Trophoblast cell (in vitro differentiated cells and primary cell): ENCODE data around the gene HS6ST1.
A peak's percentile ranks its signal among the peaks of the same experiment; 100 is the strongest.

Experiments used
- DNase-seq, 2 donors: peaks; one replicate each; pipeline ENCODE4 v3.0.0-alpha.2; 2016
- H2AFZ ChIP-seq: 2 replicates; pipeline ENCODE4 v1.6.1; 2013; ENCODE audit warnings: low read length, moderate library complexity, mild to moderate bottlenecking; ENCODE audit not compliant: insufficient read depth, poor library complexity
- H2AK5ac ChIP-seq: 2 replicates; pipeline ENCODE4 v1.6.1; 2013; ENCODE audit warnings: mild to moderate bottlenecking, low read length
- H2BK120ac ChIP-seq: 2 replicates; pipeline ENCODE4 v1.6.1; 2013; ENCODE audit warnings: low read length, mild to moderate bottlenecking, moderate library complexity; ENCODE audit not compliant: insufficient read depth, poor library complexity
- H2BK12ac ChIP-seq: 2 replicates; pipeline ENCODE4 v1.6.1; 2013; ENCODE audit warnings: mild to moderate bottlenecking, low read length, moderate library complexity
- H2BK5ac ChIP-seq: 2 replicates; pipeline ENCODE4 v1.6.1; 2013; ENCODE audit warnings: low read length, low read depth, moderate library complexity, mild to moderate bottlenecking; ENCODE audit not compliant: poor library complexity
- H3K14ac ChIP-seq: 2 replicates; pipeline ENCODE4 v1.6.1; 2013; ENCODE audit warnings: mild to moderate bottlenecking, low read length
- H3K18ac ChIP-seq: 2 replicates; pipeline ENCODE4 v1.6.1; 2013; ENCODE audit warnings: mild to moderate bottlenecking, low read length
- H3K23ac ChIP-seq: 2 replicates; pipeline ENCODE4 v1.6.1; 2013; ENCODE audit warnings: low read length
- H3K27ac ChIP-seq: 2 replicates; pipeline ENCODE4 v1.5.1; 2013; ENCODE audit warnings: low read depth, mild to moderate bottlenecking, inconsistent platforms, low read length, moderate library complexity
- H3K27me3 ChIP-seq: 2 replicates; pipeline ENCODE4 v1.6.1; 2013; ENCODE audit warnings: inconsistent platforms, mild to moderate bottlenecking, low read length, moderate library complexity; ENCODE audit not compliant: insufficient read depth
- H3K36me3 ChIP-seq, 2 experiments: 1 replicate in 1 of 2; 2 replicates in 1 of 2; pipeline ENCODE4 v1.6.1; 2013; ENCODE audit warnings: low read length in 2 of 2, mild to moderate bottlenecking in 2 of 2, moderate library complexity in 1 of 2; ENCODE audit not compliant: insufficient read depth in 2 of 2, control insufficient read depth in 1 of 2
- H3K4ac ChIP-seq: 2 replicates; pipeline ENCODE4 v1.6.1; 2013; ENCODE audit warnings: low read depth, mild to moderate bottlenecking, low read length, moderate library complexity
- H3K4me1 ChIP-seq, 2 experiments: 1 replicate in 1 of 2; 2 replicates in 1 of 2; pipeline ENCODE4 v1.6.1; 2013; ENCODE audit warnings: low read length in 2 of 2, mild to moderate bottlenecking in 2 of 2, moderate library complexity in 1 of 2; ENCODE audit not compliant: insufficient read depth in 2 of 2, control insufficient read depth in 1 of 2
- H3K4me2 ChIP-seq: 2 replicates; pipeline ENCODE4 v1.6.1; 2013; ENCODE audit warnings: inconsistent platforms, mild to moderate bottlenecking, low read length, moderate library complexity
- H3K4me3 ChIP-seq: 2 replicates; pipeline ENCODE4 v1.5.1; 2013; ENCODE audit warnings: mild to moderate bottlenecking, low read depth, low read length, inconsistent platforms
- H3K79me1 ChIP-seq: one replicate; pipeline ENCODE4 v1.6.1; 2013; ENCODE audit warnings: low read length
- H3K79me2 ChIP-seq: 2 replicates; pipeline ENCODE4 v1.6.1; 2013; ENCODE audit warnings: low read length, mild to moderate bottlenecking; ENCODE audit not compliant: control insufficient read depth, insufficient read depth, poor library complexity
- H3K9ac ChIP-seq: 2 replicates; pipeline ENCODE4 v1.6.1; 2013; ENCODE audit warnings: mild to moderate bottlenecking, low read length
- H3K9me3 ChIP-seq: 2 replicates; pipeline ENCODE4 v1.6.1; 2013; ENCODE audit warnings: low read depth, mild to moderate bottlenecking, control low read depth, inconsistent platforms, low read length; ENCODE audit not compliant: insufficient read depth
- H4K12ac ChIP-seq: 2 replicates; pipeline ENCODE4 v1.6.1; 2013; ENCODE audit warnings: low read depth, mild to moderate bottlenecking, low read length, moderate library complexity
- H4K8ac ChIP-seq: 2 replicates; pipeline ENCODE4 v1.6.1; 2013; ENCODE audit warnings: low read depth, mild to moderate bottlenecking, low read length, moderate library complexity
- H4K91ac ChIP-seq: one replicate; pipeline ENCODE4 v1.6.1; 2013; ENCODE audit warnings: low read depth, mild to moderate bottlenecking, low read length, moderate library complexity
- WGBS: extraction: QIAGEN DNeasy Blood & Tissue Kit; methylation state at CpG from one replicate; pipeline ENCODE4 v1.1.7; 2013; ENCODE audit warnings: missing lambda C conversion rate; ENCODE audit not compliant: insufficient read length, insufficient coverage; ENCODE audit errors: extremely low coverage; 5-methylcytosine and 5-hydroxymethylcytosine counted together

Gene HS6ST1

DNA sequence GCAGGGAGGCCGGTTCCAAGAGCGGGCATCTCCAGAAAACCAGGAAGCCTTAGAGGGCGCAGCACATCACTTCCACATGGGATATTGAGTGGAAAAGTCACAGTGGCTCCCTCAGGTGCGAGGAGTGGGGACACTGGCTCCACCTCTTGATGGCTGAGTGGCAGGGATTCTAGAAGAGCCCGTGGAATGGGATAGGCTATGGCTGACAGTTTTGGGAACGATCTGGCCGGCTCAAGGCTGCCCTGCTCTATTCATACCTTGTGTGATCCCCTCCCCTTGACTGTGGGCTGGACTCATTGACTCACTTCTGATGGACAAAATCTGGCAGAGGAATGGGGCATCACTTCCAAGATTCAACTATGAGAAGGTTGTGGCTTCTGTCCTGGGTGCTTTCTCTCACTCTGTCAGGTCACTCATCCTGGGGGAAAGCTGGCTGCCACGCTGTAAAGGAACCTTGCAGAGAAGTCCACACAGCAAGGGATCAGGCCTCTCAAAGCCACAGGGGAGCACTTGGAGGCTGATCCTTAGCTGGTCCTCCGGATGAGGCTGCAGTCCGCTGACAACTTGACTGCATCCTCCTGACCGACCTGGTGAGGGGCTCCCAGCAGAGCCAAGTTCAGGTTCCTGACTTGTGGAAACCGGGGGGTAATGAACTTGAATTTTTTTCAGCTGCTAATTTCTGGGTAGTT, 46.7 kb upstream of the HS6ST1 start:
- Histone ChIP-seq H3K79me1 (peaks cover 48% of the 10 kb centered on the region), H3K4me3 (no peak overlapping the region), H2AFZ (no peak overlapping the region), H2BK5ac (no peak overlapping the region), H3K27me3 (no peaks in the 10 kb centered on the region), H3K27ac (no peak overlapping the region), H2BK12ac (peak overlapping the region; percentile 91), H3K9me3 (peaks cover 2% of the 10 kb centered on the region), H4K8ac (no peak overlapping the region), H3K4ac (no peak overlapping the region), H4K91ac (peak overlapping the region; percentile 87), H3K9ac (no peak overlapping the region), H3K18ac (no peak overlapping the region), H4K12ac (no peak overlapping the region), H2AK5ac (peak overlapping the region; percentile 41), H3K79me2 (peaks cover 9% of the 10 kb centered on the region), H3K23ac (no peak overlapping the region), H3K36me3 (no peaks in the 10 kb centered on the region), H3K4me2 (no peak overlapping the region), H2BK120ac (peak overlapping the region; percentile 57), H3K4me1 (peaks cover 43% of the 10 kb centered on the region in 2 experiments), H3K14ac (peak overlapping the region; percentile 18)
- WGBS: no CpG with 5 or more reads among the region's 12 CpGs
- DNase-seq: no peak

DNA sequence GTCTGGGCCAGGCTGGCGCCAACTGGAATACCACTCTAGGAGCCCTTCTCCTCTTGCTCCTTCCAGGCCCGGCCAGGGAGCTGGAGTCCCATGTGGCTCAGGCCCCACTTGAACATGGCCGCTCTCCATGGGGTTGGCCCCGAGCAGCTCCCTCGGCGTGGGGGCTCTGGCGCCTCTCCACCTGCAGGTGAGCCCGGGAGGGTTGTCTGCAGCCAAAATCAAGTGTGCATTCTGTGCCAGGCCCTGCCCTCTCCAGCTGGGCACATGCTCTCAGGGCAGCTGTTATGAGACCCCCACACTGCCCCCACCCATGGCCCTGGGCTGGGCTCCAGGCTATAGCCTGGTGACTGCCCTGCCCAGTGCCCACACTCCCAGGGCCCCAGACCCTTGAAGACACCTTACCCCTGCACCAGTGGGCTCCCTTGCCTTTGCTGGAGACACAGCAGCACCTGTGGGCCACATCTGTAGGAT, 45.8 kb upstream of the HS6ST1 start:
- no peak overlapping the region for H4K12ac ChIP-seq
- peak overlapping the region; percentile 57 for H2BK120ac ChIP-seq
- H3K79me1 ChIP-seq: peaks cover 43% of the 10 kb centered on the region
- peak overlapping the region; percentile 46 for H2BK5ac ChIP-seq
- H3K4ac ChIP-seq: no peak overlapping the region
- peak overlapping the region; percentile 94 for H2AK5ac ChIP-seq
- WGBS: no CpG with 5 or more reads among the region's 8 CpGs
- H3K9ac ChIP-seq: no peak overlapping the region
- H4K8ac ChIP-seq: no peak overlapping the region
- H4K91ac ChIP-seq: peak overlapping the region; percentile 87
- peaks cover 34% of the 10 kb centered on the region in 2 experiments for H3K4me1 ChIP-seq
- no peaks in the 10 kb centered on the region for H3K27me3 ChIP-seq
- peak overlapping the region; percentile 18 for H3K14ac ChIP-seq
- H2AFZ ChIP-seq: no peak overlapping the region
- H3K27ac ChIP-seq: no peak overlapping the region
- DNase-seq: no peak
- peaks cover 2% of the 10 kb centered on the region for H3K9me3 ChIP-seq
- H3K4me2 ChIP-seq: no peak overlapping the region
- peaks cover 9% of the 10 kb centered on the region for H3K79me2 ChIP-seq
- H3K18ac ChIP-seq: peak overlapping the region; percentile 39
- no peak overlapping the region for H3K4me3 ChIP-seq
- H3K23ac ChIP-seq: no peak overlapping the region
- H2BK12ac ChIP-seq: peak overlapping the region; percentile 91
- no peaks in the 10 kb centered on the region for H3K36me3 ChIP-seq

DNA sequence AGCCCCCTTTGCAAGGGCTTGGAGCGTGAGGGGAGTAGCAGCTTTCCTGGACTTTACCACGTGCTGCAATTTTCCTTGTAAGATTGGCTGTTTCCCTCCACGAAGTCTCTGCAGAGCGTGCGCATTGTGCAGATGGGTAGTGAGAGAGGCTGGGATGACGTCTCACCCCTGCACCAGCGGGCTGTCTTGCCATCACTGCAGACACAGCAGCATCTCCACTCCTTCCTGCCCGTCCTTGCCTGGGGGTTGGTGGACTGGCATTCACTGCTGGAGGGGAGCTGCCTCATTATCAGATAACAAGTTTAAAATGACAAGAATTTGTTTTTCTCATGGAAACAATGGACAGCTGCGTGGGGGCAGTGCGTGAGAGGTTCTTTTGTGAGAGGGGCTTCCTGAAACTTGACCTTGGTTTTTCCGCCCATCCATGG, 45.3 kb upstream of the HS6ST1 start:
- H3K27me3 ChIP-seq: no peaks in the 10 kb centered on the region
- H4K8ac ChIP-seq: peak overlapping the region; percentile 8
- H2AK5ac ChIP-seq: peak overlapping the region; percentile 5
- no peak overlapping the region for H2AFZ ChIP-seq
- H3K4me2 ChIP-seq: no peak overlapping the region
- peak overlapping the region; percentile 87 for H4K91ac ChIP-seq
- WGBS: no CpG with 5 or more reads among the region's 11 CpGs
- H3K36me3 ChIP-seq: no peaks in the 10 kb centered on the region
- H3K9me3 ChIP-seq: peaks cover 2% of the 10 kb centered on the region
- peaks cover 9% of the 10 kb centered on the region for H3K79me2 ChIP-seq
- peak; percentile 93 to 95 for DNase-seq
- H3K9ac ChIP-seq: no peak overlapping the region
- H2BK120ac ChIP-seq: peak overlapping the region; percentile 56
- H3K27ac ChIP-seq: peak overlapping the region; percentile 71
- H4K12ac ChIP-seq: no peak overlapping the region
- H3K4me3 ChIP-seq: no peak overlapping the region
- peaks cover 41% of the 10 kb centered on the region for H3K79me1 ChIP-seq
- H3K23ac ChIP-seq: no peak overlapping the region
- peak overlapping the region; percentile 6 for H3K14ac ChIP-seq
- H2BK12ac ChIP-seq: peak overlapping the region; percentile 91
- H3K18ac ChIP-seq: no peak overlapping the region
- no peak overlapping the region for H3K4ac ChIP-seq
- peaks cover 30% of the 10 kb centered on the region in 2 experiments for H3K4me1 ChIP-seq
- H2BK5ac ChIP-seq: peak overlapping the region; percentile 33

- H4K12ac ChIP-seq: no peak overlapping the region
- peaks cover 9% of the 10 kb centered on the region for H3K79me2 ChIP-seq
- peaks cover 37% of the 10 kb centered on the region for H3K79me1 ChIP-seq
- WGBS: no CpG with 5 or more reads among the region's 6 CpGs
- no peak overlapping the region for H4K8ac ChIP-seq
- H3K4me1 ChIP-seq: peaks cover 25 to 27% of the 10 kb centered on the region in 2 experiments
- H3K9ac ChIP-seq: no peak overlapping the region
- no peak overlapping the region for H3K23ac ChIP-seq
- peak; percentile 89 to 91 for DNase-seq
- no peaks in the 10 kb centered on the region for H3K36me3 ChIP-seq
- peak overlapping the region; percentile 82 for H3K27ac ChIP-seq
- no peak overlapping the region for H2AK5ac ChIP-seq
- no peak overlapping the region for H3K14ac ChIP-seq
- no peaks in the 10 kb centered on the region for H3K27me3 ChIP-seq
- H3K9me3 ChIP-seq: peaks cover 2% of the 10 kb centered on the region
- H3K4ac ChIP-seq: no peak overlapping the region
- H3K4me3 ChIP-seq: no peak overlapping the region
- H2BK12ac ChIP-seq: peak overlapping the region; percentile 16
- peak overlapping the region; percentile 74 for H2BK120ac ChIP-seq
- H2BK5ac ChIP-seq: no peak overlapping the region
- H3K4me2 ChIP-seq: no peak overlapping the region
- H4K91ac ChIP-seq: peak overlapping the region; percentile 89
- H3K18ac ChIP-seq: no peak overlapping the region
- no peak overlapping the region for H2AFZ ChIP-seq
These were observed 44.2 kb upstream of the HS6ST1 start for GRCh38 chr2:128362889-128363228.
